Suppressor macrophage treated with lipopolysaccharide for 1 hour (primary cell): ENCODE measurements around the gene DDHD1.
A peak's percentile ranks its signal among the peaks of the same experiment; 100 is the strongest.
"Not testable (repeated sequence)": the region's sequence is repeated elsewhere in the genome, so short reads cannot be mapped to it uniquely, and the experiment has no call there.

Source experiments
- DNase-seq, 3 donors: peaks; one replicate each; pipeline ENCODE4 v3.0.0-alpha.2; 2020 to 2022

DDHD1 gene

DNA sequence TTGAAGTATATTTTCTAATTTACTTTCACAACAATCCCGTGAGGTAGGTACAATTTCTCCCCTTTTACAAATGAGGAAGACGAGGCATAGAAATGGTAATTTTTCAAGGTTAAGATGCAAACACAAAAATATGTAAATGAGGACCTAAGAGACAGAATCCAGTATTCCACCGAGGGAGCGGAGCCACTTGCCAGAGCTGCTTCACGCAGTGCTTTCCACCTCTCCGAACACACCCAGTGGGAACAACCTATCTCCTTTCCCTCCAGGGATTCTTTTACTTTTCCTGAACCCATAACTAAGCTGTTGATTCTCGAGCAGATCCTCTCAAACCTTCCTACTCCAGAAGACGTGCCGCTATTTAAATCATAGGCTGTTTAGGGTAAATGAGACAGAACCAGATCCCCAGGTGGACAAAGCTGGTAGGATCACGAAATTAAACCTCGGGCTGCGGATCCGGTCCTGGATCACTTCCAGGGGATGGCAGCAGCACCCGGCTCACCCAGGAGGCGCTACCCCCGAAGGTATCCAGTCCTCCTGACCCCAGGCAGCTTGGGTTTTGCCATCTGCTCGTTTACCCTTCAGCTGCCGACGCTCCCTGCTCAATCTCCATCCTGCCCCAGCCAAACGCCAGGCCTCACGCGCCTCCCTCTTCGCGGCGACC lies 1.5 kb downstream of the DDHD1 start:
- DNase-seq, result peak; percentile 24 to 35 (median 30)

DNA sequence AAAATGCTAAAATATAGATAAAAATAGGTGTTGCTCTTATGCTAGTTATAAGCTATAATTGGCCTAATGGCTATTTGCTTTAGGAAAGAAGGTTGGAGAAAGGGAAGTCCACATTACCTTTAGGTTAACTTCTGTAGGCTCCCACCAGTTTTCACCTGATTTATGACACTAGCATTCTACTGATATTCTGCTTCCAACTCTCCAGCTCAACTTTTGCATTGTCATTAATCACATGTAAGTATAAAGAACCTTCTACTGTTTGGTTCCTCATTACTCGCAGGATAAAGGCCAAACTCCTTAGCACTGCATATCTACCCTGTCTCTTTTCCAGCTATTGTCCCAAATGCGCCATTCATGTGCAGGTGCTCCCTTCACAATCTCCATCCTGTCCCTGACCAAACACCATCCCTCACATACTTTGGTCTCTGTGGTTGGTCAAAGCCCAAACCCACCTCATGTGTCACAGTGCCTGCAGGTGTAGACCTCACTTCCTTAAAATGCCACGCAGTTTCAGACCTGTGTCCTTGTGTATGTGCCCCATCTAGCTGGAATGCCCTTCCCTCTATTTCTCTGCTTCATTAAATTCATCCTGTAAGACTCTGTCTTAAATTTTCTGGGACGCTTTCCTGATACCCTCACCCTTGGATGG lies 3.3 kb downstream of the DDHD1 start:
- peak in 2 of 3 donors; percentile 12 to 29 for DNase-seq

DNA sequence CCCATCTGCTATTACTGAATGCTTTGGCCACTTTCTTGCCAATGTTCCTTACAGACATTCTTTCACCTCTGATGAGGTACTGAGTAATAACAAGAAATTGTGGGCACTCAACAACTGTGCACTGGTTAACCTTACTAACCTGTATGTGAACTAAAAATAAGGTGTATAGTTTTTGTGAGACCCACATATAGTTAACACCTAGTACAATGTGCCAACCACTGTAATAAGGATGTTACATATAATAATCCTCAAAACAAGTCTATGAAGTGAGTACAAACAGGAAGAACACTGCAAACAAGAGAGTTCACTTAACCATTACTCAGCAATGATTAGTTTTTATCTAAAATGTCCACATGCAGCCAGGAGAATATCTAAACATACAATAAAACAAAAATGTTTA lies 4.5 kb downstream of the DDHD1 start:
- DNase-seq, result no peak

DNA sequence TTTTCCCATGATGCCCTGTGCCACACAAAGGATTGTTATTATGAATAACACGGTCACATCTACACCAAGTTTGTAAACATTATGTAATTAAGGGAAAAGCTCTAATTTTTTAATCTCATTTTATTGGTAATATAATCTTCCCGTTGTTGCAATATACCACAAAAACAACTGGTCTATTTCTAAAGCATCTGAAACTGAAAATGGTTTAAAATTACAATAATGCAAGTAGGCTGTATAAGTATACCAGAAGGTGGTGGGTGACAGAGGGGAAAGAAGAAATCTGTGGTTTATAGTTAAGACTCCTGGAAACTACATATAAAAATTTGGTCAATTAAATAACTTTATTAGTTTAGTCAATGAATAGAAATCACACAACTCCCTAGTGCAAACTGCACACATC lies 5.2 kb downstream of the DDHD1 start:
- no peak for DNase-seq

DNA sequence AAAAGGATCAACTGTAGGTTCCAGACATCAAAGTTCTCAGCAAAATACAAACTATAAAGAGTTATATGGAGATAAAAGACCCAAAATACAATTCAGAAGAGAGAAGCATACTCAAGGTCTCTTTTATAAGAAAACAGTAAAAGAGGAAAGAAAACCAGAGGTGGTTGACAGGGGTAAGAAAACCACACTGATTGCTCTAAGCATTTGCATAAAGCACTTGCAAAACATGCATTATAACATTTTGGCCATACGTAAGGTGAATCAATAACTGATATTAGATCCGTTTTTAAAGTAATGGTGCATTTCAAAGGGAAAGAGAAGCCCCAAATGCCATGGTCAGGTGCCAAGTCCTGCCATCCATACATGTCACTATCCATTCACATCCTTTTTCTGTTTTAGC lies 5.9 kb downstream of the DDHD1 start:
- DNase-seq, result no peak

DNA sequence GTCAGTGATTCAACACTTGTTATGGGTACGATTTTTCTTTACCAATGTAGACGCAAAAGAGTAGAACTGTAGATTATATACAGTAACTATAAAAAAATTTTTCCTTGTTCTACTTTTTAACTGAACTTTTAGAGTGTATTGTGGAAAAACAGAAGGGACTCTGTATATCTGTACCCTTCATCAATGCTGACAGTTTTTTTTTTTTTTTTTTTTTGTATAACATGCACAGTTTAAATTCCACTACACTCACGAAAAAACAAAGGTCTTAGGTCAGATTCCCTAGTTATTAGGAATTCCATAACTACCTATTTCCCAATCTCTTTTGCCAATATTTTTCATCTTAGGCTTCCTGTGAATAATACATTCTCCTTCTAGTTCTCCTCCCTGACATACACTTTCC lies 6.4 kb downstream of the DDHD1 start:
- no peak for DNase-seq

DNA sequence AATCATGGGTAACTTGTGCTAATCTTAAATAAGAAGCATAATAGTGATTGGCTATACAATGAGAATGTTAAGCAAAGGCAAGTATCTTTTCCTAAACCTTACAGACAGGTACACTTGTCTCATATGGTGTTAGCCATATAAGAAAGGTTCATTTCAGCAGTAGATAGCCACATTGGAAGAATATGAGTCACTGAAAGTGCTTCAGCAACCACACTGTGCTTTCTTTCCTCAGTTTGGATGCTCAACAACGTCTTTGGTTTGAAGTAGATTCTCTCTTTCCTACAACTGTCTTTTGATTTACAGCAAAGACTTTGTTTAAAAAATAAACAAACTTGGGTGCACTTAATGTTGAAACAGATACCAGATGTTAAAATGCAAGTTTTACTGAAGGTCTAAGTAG lies 8.9 kb downstream of the DDHD1 start:
- DNase-seq, result no peak

DNA sequence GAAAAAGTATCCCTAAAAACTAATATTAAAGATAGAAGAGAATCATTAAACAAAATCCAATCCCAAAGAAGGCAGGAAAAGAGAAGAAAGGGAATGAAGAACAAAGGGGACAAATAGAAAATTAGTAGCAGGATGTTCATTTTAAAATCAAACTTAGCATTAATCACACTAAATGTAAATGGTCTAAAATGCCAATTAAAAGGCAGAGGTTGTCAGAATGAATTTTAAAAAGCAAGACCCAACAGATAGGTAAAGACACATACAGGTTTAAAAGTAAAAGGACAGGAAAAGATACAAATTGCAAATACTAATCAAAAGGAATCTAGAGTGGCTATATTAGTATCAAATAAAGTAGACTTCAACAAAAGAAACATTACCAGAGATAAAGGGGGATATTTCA lies 12.5 kb downstream of the DDHD1 start:
- DNase-seq, result no peak

DNA sequence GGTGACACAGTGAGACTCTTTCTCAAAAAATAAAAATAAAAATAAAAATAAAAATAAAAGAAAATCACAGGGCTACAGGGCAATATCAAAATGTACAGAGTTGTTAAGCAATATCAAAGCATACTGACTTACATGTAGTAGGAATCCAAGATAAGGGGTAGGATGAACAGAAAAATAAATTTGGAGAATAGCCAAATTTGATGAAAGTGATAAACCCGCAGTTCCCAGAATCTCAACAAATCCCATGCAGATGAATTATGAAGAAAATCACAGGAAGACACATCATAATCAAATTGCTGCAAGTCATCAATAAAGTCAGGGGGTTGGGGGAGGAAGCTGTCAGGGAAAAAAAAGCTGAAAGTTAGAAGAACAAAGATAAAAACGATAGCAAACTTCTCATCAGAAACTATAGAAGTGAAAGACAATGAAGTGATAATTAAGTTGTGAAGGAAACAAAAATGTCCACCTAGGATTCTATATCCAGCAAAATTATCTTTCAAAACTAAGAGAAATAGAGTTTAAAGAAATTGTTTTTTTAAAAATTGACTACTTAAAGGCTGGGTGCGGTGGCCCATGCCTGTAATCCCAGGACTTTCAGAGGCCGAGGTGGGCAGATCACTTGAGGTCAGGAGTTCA lies 15.4 kb downstream of the DDHD1 start:
- DNase-seq, result no peak

DNA sequence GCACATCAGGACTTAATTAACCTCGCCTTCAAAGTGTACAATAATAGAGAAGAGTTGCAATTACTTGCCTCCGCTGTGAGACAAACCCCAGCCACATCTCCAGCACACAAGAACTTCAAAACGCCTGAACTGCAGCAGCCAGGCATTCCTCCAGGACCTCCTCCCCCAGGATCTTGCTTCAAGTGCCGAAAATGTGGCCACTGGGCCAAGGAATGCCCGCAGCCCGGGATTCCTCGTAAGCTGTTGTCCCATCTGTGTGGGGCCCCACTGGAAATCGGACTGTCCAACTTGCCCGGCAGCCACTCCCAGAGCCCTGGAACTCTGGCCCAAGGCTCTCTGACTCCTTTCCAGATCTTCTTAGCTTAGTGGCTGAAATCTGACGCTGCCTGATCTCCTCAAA lies 22.6 kb downstream of the DDHD1 start:
- not testable (repeated sequence) for DNase-seq

DNA sequence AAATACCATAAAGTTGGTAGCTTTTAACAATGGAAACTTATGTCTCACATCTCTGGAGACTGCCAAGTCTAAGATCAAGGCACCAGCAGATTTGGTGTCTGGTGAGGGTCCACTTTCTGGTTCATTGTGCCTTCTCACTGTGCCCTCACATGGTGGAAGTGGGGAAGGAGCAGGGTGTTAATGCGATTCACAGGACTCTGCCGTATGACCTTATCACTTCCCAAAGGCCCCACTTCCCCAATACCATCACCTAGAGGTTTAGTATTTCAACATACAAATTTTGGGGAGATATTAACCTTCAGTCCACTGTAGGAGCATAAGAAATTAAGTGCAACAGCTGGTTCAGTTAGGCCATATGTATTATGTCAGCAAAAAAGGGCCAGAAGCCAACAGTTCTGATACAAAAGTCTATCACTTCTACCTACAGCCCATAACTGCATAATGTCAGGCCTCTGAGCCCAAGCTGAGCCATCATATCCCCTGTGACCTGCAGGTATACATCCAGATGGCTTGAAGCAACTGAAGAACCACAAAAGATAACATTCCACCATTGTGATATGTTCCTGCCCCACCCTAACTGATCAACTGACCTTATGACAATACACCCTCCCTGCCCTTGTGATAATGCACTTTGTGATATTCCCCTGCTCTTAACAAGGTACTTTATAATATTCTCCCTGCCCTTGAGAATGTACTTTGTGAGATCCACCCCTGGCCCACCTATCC lies 24.7 kb downstream of the DDHD1 start:
- no peak for DNase-seq

DNA sequence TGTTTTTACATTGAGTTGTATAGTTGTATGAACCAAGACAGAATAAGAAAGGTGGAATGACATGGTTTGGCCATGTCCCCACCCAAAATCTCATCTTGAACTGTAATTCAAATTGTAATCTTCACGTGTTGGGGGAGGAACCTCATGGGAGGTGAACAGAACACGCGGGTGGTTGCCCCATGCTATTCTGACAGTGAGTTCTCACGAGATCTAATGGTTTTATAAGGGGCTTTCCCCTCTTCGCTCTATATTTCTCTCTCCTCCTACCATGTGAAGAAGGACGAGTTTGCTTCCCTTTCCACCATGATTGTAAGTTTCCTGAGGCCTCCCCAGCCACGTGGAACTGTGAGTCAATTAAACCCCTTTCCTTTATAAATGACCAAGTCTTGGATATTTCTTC lies 25.3 kb downstream of the DDHD1 start:
- peak in 1 of 3 donors; percentile 33 for DNase-seq

DNA sequence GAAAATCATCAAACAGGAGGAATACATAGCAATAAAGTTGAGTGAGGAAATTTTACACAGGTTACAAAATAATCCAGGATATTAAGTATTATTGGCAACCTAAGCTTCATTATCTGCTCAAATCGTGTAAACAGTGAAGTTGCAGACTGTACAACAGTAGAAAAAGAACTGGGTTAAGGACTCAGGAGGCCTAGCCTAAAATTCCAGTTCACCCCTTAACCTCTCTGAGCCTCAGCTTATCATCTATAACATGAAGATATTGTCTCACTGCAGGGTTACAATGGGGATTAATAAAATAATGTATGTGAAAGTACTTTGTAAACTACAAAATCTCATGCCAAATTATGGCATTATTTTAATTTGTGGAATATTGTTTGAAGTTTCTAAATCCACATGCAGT lies 26.0 kb downstream of the DDHD1 start:
- DNase-seq, result no peak

DNA sequence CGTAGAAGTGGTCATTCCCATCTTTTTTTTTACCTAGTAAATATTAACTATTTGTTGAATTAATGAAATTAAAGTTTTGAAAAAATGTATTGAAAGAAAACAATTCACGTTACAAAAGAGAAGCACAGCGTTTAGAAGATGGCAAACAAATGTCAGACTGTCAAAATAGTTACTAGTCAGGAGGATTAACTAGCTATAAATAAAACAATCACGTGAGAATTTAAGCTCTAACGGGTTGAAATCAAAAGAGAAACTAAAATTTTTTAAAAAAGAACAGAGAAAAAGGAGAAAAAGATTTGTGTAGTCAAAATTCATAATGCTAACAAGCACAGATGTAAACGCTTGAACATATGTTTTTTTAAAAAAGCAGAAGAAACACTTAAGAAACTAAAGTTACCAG lies 26.4 kb downstream of the DDHD1 start:
- peak in 2 of 3 donors; percentile 32 to 56 for DNase-seq

DNA sequence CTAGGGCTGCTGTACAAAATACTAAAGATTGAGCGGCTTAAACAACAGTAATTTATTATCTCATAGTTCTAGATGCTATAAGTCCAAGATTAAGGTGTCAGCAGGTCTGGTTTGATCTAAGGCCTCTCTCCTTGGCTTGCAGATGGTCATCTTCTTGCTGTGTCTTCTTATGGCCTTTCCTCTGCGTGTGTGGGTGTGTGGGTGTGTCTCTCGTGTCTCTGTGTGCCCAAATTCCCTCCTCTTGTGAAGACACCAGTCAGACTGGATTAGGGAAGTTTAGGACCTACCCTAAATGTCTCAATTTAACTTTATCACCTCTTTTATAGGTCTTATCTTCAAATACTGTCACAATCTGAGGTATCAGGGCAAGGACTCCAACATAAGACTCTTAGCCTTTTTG lies 28.3 kb downstream of the DDHD1 start:
- DNase-seq, result peak; percentile 56 to 66 (median 64)

DNA sequence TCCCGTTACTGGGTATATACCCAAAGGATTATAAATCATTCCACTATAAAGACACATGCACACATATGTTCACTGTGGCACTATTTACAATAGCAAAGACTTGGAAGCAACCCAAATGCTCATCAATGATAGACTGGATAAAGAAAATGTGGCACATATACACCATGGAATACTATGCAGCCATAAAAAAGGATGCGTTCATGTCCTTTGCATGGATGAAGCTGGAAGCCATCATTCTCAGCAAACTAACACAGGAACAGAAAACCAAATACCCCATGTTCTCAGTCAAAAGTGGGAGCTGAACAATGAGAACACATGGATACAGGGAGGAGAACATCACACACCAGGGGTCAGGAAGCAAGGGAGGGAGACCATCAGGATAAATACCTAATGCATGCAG lies 31.7 kb downstream of the DDHD1 start:
- not testable (repeated sequence) for DNase-seq

DNA sequence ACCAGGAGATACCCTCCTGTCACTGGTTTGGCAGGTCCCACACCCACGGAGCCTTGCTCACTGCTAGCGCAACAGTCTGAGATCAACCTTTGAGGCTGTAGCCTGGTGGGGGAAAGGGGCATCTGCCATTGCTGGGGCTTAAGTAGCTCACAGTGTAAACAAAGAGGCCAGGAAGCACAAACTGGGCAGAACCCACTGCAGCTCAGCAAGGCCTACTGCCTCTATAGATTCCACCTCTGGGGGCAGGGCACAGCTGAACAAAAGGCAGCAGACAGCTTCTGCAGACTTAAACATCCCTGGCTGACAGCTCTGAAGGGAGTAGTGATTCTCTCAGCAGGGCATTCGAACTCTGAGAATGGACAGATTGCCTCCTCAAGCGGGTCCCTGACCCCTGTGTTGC lies 35.6 kb downstream of the DDHD1 start:
- DNase-seq, result not testable (repeated sequence)

DNA sequence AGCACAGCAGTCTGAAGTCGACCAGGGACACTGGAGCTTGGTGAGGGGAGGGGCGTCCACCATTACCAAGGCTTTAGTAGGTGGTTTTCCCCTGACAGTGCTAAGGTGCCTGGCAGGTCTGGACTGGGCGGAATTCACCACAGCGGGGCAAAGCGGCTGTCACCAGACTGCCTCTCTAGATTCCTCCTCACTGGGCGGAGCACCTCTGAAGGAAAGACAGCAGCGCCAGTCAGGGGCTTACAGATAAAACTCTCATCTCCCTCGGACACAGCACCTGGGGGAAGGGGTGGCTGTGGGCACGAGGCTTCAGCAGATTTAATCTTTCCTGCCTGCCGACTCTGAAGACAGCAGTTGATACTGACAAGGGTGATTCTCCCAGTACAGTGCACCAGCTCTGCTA lies 39.1 kb downstream of the DDHD1 start:
- no peak for DNase-seq

DNA sequence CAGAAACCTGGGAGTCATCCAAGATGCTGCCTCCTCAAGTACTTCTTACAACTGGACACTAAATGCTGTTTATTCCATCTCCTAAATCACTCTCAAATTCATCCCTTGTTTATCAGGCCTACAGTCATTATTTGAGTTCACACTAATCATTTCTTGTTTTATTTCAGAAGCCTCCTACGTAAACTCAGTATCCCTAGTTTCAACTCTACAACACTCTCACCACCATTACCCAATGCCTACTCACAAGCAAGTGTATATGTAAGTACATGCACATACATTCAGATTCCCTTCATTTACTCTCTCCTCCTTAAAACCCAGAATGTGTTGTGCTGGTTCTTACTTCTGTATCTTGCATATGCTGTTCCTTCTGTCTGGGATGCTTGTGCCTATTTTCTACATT lies 43.0 kb downstream of the DDHD1 start:
- no peak for DNase-seq

DNA sequence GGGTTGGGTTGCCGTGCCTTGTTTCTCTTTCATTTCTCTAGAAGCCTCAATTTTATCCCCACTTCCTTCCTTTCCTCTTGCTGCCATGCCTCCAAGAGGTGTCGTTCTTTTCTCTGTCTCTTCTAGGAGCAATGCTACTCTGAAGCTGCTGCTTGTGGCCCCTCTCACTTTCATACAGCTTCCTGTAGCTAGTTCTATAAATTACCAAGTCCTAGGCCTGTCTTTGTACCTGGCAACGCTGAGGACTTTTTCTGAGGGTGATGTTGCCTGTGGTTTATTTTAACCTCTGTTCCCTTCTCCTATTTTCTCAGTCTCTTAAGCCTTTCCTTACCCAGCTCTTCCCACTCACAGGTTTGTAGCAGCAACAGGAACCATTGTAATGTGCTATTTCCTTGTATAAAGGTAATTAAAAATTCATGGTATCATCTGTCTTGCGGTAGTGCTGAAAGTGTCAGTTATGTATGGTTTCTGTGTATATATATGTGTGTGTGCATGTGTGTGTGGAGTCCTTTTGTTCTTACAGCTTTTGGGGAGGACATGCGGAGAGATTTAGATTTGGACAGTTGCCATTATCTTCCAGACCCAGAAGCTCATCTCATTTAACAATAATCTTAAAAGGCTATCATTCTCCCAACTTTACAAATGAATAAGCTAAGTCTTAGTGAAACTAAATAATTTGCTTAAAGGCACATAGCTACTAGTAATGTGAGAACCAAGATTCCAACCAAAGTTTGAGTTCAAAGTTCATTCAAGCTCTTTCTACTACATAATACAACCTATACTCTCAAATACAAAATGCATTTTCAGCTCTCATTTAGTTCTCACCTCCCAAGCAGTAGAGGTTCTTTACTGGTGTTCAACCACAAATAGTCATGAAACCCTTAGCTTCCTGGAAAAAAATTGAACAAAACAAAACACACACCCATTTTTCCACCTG lies 43.8 kb downstream of the DDHD1 start:
- peak; percentile 55 to 73 (median 57) for DNase-seq

DNA sequence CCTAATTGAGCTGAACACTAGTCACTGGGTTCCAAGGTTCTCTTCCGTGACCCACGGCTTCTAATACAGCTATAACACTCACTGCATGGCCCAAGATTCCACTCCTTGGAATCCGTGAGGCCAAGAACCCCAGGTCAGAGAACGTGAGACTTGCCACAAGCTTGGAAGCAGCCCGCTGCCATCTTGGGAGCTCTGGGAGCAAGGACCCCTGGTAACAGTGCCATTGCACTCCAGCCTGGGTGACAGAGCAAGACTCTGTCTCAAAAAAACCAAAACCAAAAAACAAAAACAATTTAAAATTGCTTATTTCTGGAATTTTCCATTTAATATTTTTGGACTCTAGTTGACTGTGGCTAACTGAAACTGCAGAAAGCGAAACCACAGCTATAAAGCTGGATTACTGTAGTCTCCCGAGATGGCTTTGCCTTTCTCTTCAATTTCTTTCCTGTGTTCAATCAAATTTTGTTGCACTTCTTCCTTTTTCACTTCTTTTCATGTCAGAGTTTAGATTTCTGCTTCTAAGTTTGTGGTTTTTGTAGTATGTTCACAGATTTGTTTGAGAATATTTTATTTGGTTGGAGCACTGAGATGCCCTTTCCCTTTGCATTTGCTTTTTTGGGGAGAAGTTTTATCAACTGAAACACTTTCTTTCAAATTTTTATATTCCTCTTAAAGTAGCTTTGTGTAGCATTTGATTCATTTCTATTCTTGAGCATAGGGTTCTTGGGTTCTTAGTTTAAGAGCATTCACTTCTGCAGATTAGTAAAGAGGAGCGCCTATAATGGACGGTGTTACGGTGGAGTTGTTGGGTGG lies 44.6 kb downstream of the DDHD1 start:
- peak; percentile 17 to 57 (median 36) for DNase-seq

DNA sequence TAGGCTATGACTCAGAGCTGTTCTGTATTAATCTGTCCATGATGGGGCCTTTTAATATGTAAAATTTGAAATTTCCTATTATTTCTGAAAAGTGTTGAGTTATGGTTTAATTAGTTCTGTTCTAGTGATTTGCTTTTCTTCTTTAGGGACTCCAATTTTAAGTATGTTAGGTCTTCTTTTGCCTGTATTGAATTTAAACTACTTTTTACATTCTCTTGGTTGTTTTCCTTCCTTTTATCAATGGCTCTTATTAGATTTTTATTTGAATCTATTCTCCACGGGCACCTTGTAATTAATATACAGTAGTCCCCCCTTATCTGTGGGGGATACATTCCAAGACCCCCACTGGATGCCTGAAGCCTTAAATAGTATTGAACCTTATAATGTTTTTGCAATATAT lies 46.4 kb downstream of the DDHD1 start:
- DNase-seq, result no peak
